HCT116 (cell line): Measurements from ENCODE around the gene SIL1. TPM values are rescaled to one million over a fixed set of nuclear protein-coding genes. Genes with fewer than 3 reads are reported as not detected.

Source experiments
- ATAC-seq: fragments of 200-7000 bp; cut with Tn5 transposase; 2 replicates; pipeline ENCODE4 v1.9.1; 2020; ENCODE audit warnings: mild to moderate bottlenecking, moderate library complexity
- BruUV-seq: library from RNA; stranded (reverse); fragments of 400-500 nt; replicated peaks from 2 replicates; lab custom pipeline; 2021; lab: Mats Ljungman, UMichigan
- CTCF ChIA-PET: fragments of 300-600 bp; sonication (Branson Sonifier 250); formaldehyde crosslinking; loops from one replicate; lab custom pipeline; 2021; ENCODE audit warnings: antibody characterized with exemption; lab: Charles Lee
- POLR2A ChIA-PET: fragments of 300-600, 350-600 bp; sonication (Branson Sonifier 250); formaldehyde crosslinking; loops from one replicate; lab custom pipeline; 2021; ENCODE audit warnings: antibody characterized with exemption; lab: Charles Lee
- RAD21 ChIA-PET, 2 experiments: fragments of 300-600 bp; sonication (Branson Sonifier 250); formaldehyde crosslinking; loops; one replicate each; lab custom pipeline; 2023; ENCODE audit warnings: low total read pairs in 2 of 2; ENCODE audit not compliant: uncharacterized antibody in 2 of 2, unreplicated experiment in 2 of 2, low non-redundant PET in 1 of 2; lab: Charles Lee
- DNase-seq: peaks from one replicate; pipeline ENCODE4 v3.0.0-alpha.2; 2010; ENCODE audit warnings: low read depth, low spot score
- H2AFZ ChIP-seq: fragments of 200-600 bp; shearing (Covaris generic), sonication (generic); 2 replicates; pipeline ENCODE4 v1.6.1; 2017; ENCODE audit warnings: low read depth, mixed run types, mixed read lengths, antibody characterized with exemption, low read length; ENCODE audit not compliant: poor library complexity, severe bottlenecking
- H3K27ac ChIP-seq: 2 replicates; pipeline ENCODE4 v1.5.1; 2012; ENCODE audit warnings: low read depth, low read length
- H3K27me3 ChIP-seq: fragments of 200-600 bp; sonication (generic); 2 replicates; pipeline ENCODE4 v1.6.1; 2016; ENCODE audit warnings: mixed run types, low read length, mixed read lengths; ENCODE audit not compliant: insufficient read depth
- H3K36me3 ChIP-seq, 2 experiments: fragments of 200-500 bp in 1 of 2; fragments of 200-600 bp in 1 of 2; sonication (Bioruptor generic) in 1 of 2; sonication (generic) in 1 of 2; 2 replicates each; pipeline versions ENCODE4 v1.5.1 to v1.6.1; 2014 to 2016; ENCODE audit warnings: low read length in 2 of 2, inconsistent platforms in 1 of 2, mixed read lengths in 1 of 2, mixed run types in 1 of 2; ENCODE audit not compliant: insufficient read depth in 2 of 2, control insufficient read depth in 1 of 2
- H3K4me1 ChIP-seq, 2 experiments: fragments of 200-600 bp in 1 of 2; sonication (generic) in 1 of 2; 2 replicates each; pipeline versions ENCODE4 v1.5.1 to v1.6.1; 2012 to 2017; ENCODE audit warnings: low read length in 2 of 2, inconsistent platforms in 1 of 2, mild to moderate bottlenecking in 1 of 2, mixed read lengths in 1 of 2, mixed run types in 1 of 2, moderate library complexity in 1 of 2; ENCODE audit not compliant: insufficient read depth in 2 of 2, control insufficient read depth in 1 of 2
- H3K4me2 ChIP-seq: fragments of 200-600 bp; sonication (generic); 2 replicates; pipeline ENCODE4 v1.6.1; 2017; ENCODE audit warnings: mixed run types, low read length, mixed read lengths
- H3K4me3 ChIP-seq, 2 experiments: fragments of 200-600 bp in 1 of 2; sonication (generic) in 1 of 2; replicated peaks in 1 of 2; 2 replicates each; pipeline ENCODE4 v1.5.1; 2011 to 2016; ENCODE audit warnings: low read length in 2 of 2, control low read depth in 1 of 2, low read depth in 1 of 2, mild to moderate bottlenecking in 1 of 2, mixed read lengths in 1 of 2, mixed run types in 1 of 2
- H3K79me2 ChIP-seq: fragments of 200-600 bp; sonication (generic); 2 replicates; pipeline ENCODE4 v1.6.1; 2017; ENCODE audit warnings: mild to moderate bottlenecking, mixed run types, low read length, moderate library complexity, mixed read lengths; ENCODE audit not compliant: insufficient read depth
- H3K9ac ChIP-seq: fragments of 200-600 bp; sonication (generic); 2 replicates; pipeline ENCODE4 v1.6.1; 2016; ENCODE audit warnings: low read length, mixed read lengths
- H3K9me2 ChIP-seq: fragments of 200-600 bp; sonication (generic), shearing (Covaris generic); 2 replicates; pipeline ENCODE4 v1.6.1; 2017; ENCODE audit warnings: mixed run types, mild to moderate bottlenecking, moderate library complexity; ENCODE audit not compliant: insufficient read depth
- H3K9me3 ChIP-seq, 2 experiments: fragments of 200-500 bp in 1 of 2; fragments of 200-600 bp in 1 of 2; sonication (Bioruptor generic) in 1 of 2; sonication (generic) in 1 of 2; 2 replicates each; pipeline ENCODE4 v1.6.1; 2014 to 2017; ENCODE audit warnings: low read length in 2 of 2, mixed read lengths in 2 of 2, inconsistent platforms in 1 of 2, low read depth in 1 of 2, mild to moderate bottlenecking in 1 of 2, mixed run types in 1 of 2, moderate library complexity in 1 of 2; ENCODE audit not compliant: control insufficient read depth in 1 of 2, insufficient read depth in 1 of 2
- H4K20me1 ChIP-seq: fragments of 200-600 bp; sonication (generic), shearing (Covaris generic); 2 replicates; pipeline ENCODE4 v1.6.1; 2017; ENCODE audit warnings: mixed run types, mild to moderate bottlenecking, moderate library complexity; ENCODE audit not compliant: insufficient read depth
- CBX3 ChIP-seq: IDR thresholded peaks from 2 replicates; pipeline ENCODE4 v1.6.1; 2012; ENCODE audit warnings: low read depth
- CEBPB ChIP-seq: IDR thresholded peaks from 2 replicates; pipeline ENCODE4 v1.6.1; 2012; ENCODE audit warnings: low read depth
- EGR1 ChIP-seq: IDR thresholded peaks from 2 replicates; pipeline ENCODE4 v1.6.1; 2012; ENCODE audit warnings: low read depth
- EZH2 ChIP-seq: fragments of 200-600 bp; sonication (generic); IDR thresholded peaks from 2 replicates; pipeline ENCODE4 v1.6.1; 2017; ENCODE audit warnings: antibody characterized with exemption, mixed run types
- FOSL1 ChIP-seq: IDR thresholded peaks from 2 replicates; pipeline ENCODE4 v1.6.1; 2012; ENCODE audit warnings: low read depth
- JUND ChIP-seq: IDR thresholded peaks from 2 replicates; pipeline ENCODE4 v1.6.1; 2012
- POLR2A ChIP-seq: IDR thresholded peaks from 2 replicates; pipeline ENCODE4 v1.7.0; 2011; ENCODE audit warnings: borderline replicate concordance; ENCODE audit not compliant: insufficient read depth, insufficient read length; ENCODE audit errors: extremely low read depth
- POLR2AphosphoS5 ChIP-seq: IDR thresholded peaks from 2 replicates; pipeline ENCODE4 v1.6.1; 2011; ENCODE audit warnings: mild to moderate bottlenecking, low read depth, low read length, moderate library complexity
- RAD21 ChIP-seq: IDR thresholded peaks from 2 replicates; pipeline ENCODE4 v1.6.1; 2012; ENCODE audit warnings: low read depth, mild to moderate bottlenecking
- SIN3A ChIP-seq: IDR thresholded peaks from 2 replicates; pipeline ENCODE4 v1.6.1; 2012; ENCODE audit warnings: low read depth
- SP1 ChIP-seq: IDR thresholded peaks from 2 replicates; pipeline ENCODE4 v1.6.1; 2012; ENCODE audit warnings: low read depth
- SRF ChIP-seq: IDR thresholded peaks from 2 replicates; pipeline ENCODE4 v1.6.1; 2012; ENCODE audit warnings: low read depth
- TCF7L2 ChIP-seq: IDR thresholded peaks from 2 replicates; pipeline ENCODE4 v1.7.0; 2011; ENCODE audit warnings: borderline replicate concordance, inconsistent platforms; ENCODE audit not compliant: insufficient read depth, insufficient read length; ENCODE audit errors: extremely low read depth
- YY1 ChIP-seq: IDR thresholded peaks from 2 replicates; pipeline ENCODE4 v1.6.1; 2011; ENCODE audit warnings: low read length, low read depth, moderate library complexity, mild to moderate bottlenecking; ENCODE audit not compliant: insufficient replicate concordance; ENCODE audit errors: extremely low read depth
- ZNF274 ChIP-seq: fragments of 200-500 bp; sonication (Bioruptor generic); IDR thresholded peaks from 2 replicates; pipeline ENCODE4 v1.6.1; 2014; ENCODE audit warnings: mild to moderate bottlenecking, low read depth, low read length, inconsistent platforms
- intact Hi-C: fragments of 100-400 bp; cut with micrococcal nuclease; formaldehyde crosslinking; loops from 2 replicates; pipeline ENCODE4 v1.10.0; 2022
- total RNA-seq: library from RNA; stranded (reverse); gene quantifications from one replicate; pipeline ENCODE4 v1.2.1, GENCODE V29; 2021; ENCODE audit not compliant: unreplicated experiment
- TF ChIP-seq, protein P1 (sequence below), 3 experiments: fragments of 200-600 bp in 1 of 3; sonication (generic) in 1 of 3; IDR thresholded peaks in 2 of 3; conservative IDR thresholded peaks in 1 of 3; 2 replicates each; pipeline ENCODE4 v1.5.1; 2012 to 2017; ENCODE audit warnings: low read depth in 2 of 3, low read length in 2 of 3, antibody characterized with exemption in 1 of 3, borderline replicate concordance in 1 of 3, control low read depth in 1 of 3, mild to moderate bottlenecking in 1 of 3, mixed read lengths in 1 of 3, mixed run types in 1 of 3, moderate library complexity in 1 of 3; ENCODE audit not compliant: insufficient read depth in 1 of 3
- TF ChIP-seq, protein P2 (sequence below): IDR thresholded peaks from 2 replicates; pipeline ENCODE4 v1.6.1; 2012
- TF ChIP-seq, protein P3 (sequence below): IDR thresholded peaks from 2 replicates; pipeline ENCODE4 v1.6.1; 2012
- TF ChIP-seq, protein P4 (sequence below): IDR thresholded peaks from 2 replicates; pipeline ENCODE4 v1.6.1; 2011; ENCODE audit warnings: mild to moderate bottlenecking, low read length, moderate library complexity; ENCODE audit not compliant: insufficient replicate concordance; ENCODE audit errors: extremely low read depth

Gene SIL1
- total RNA-seq, 1 experiment from 2014 or later = 34.0 TPM

DNA sequence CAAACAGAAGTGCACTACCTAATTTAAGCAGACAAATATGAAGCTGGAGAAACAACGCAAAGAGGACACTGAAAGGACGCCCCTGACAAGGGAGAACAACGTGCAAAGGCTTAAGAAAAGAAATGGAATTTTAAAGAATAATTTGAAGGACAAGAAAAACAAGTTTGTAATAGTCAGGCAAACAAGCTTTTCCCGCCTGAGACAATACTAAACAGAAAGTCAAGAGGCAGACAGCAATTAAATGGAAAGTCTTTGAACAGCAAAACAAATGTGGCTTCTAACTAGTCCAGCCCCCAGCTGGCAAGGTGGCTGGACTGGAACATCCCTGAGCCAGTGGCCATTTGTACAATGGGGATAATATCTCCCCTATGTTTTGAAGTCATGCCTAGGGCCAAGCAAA, 63.3 kb downstream of the SIL1 start:
- peaks cover 19 to 20% of the 10 kb centered on the region in 2 experiments for H3K4me1 ChIP-seq
- H3K4me2 ChIP-seq = no peak overlapping the region
- intact Hi-C loops = no loop called here
- H3K79me2 ChIP-seq = no peaks in the 10 kb centered on the region
- ATAC-seq = no peak
- BruUV-seq = no TSS peak
- H3K9me2 ChIP-seq = no peaks in the 10 kb centered on the region
- no peaks in the 10 kb centered on the region for H3K9me3 ChIP-seq
- no peaks in the 10 kb centered on the region for H3K36me3 ChIP-seq
- ChIA-PET CTCF (no interaction called here), RAD21 (no interaction called here), POLR2A (no interaction called here)
- DNase-seq = no peak
- no peak overlapping the region for H2AFZ ChIP-seq
- H3K27me3 ChIP-seq = no peaks in the 10 kb centered on the region
- H3K9ac ChIP-seq = no peak overlapping the region
- no peak for TF ChIP-seq FOSL1
- TF ChIP-seq, protein P1, sequence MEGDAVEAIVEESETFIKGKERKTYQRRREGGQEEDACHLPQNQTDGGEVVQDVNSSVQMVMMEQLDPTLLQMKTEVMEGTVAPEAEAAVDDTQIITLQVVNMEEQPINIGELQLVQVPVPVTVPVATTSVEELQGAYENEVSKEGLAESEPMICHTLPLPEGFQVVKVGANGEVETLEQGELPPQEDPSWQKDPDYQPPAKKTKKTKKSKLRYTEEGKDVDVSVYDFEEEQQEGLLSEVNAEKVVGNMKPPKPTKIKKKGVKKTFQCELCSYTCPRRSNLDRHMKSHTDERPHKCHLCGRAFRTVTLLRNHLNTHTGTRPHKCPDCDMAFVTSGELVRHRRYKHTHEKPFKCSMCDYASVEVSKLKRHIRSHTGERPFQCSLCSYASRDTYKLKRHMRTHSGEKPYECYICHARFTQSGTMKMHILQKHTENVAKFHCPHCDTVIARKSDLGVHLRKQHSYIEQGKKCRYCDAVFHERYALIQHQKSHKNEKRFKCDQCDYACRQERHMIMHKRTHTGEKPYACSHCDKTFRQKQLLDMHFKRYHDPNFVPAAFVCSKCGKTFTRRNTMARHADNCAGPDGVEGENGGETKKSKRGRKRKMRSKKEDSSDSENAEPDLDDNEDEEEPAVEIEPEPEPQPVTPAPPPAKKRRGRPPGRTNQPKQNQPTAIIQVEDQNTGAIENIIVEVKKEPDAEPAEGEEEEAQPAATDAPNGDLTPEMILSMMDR (IDR thresholded peaks at IDR 0.05 in 2 of 3, conservative IDR thresholded peaks at IDR 0.05 in 1 of 3; ENCODE audit: borderline replicate concordance in 1 of 3, insufficient read depth in 1 of 3, low read depth in 2 of 3, low read length in 2 of 3) = no peak
- H4K20me1 ChIP-seq = no peaks in the 10 kb centered on the region
- no peak overlapping the region for H3K27ac ChIP-seq
- H3K4me3 ChIP-seq = no peak overlapping the region

DNA sequence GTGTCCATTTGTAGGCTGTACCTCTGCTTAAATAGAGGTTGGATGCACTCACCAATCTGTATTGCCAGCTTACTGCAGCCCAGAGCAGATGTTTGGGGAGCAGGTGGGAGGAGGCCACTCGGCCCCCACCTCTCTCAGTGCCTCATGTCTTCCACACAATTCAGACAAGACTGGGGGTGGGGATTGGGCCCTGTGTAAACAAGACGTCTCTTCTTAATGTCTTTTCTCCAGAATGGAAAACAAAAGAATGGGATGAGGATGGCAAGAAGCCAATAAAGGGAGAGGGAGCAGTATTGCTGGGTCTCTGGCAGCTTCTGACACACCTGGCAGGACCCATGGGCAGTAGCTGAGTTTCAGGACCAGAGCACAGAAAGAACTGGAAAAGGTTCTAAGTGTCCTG, 64.9 kb downstream of the SIL1 start:
- H3K9me2 ChIP-seq = no peaks in the 10 kb centered on the region
- H4K20me1 ChIP-seq = no peaks in the 10 kb centered on the region
- TF ChIP-seq, protein P2, sequence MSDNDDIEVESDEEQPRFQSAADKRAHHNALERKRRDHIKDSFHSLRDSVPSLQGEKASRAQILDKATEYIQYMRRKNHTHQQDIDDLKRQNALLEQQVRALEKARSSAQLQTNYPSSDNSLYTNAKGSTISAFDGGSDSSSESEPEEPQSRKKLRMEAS = no peak
- TF ChIP-seq SP1 (no peak), SIN3A (no peak), CEBPB (no peak), EGR1 (no peak), FOSL1 (no peak), ZNF274 (no peak), JUND (no peak), POLR2A (no peak), POLR2AphosphoS5 (no peak), SRF (no peak), YY1 (no peak), CBX3 (no peak), RAD21 (no peak), EZH2 (no peak), TCF7L2 (no peak)
- TF ChIP-seq, protein P3, sequence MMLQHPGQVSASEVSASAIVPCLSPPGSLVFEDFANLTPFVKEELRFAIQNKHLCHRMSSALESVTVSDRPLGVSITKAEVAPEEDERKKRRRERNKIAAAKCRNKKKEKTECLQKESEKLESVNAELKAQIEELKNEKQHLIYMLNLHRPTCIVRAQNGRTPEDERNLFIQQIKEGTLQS = no peak
- TF ChIP-seq, protein P4, sequence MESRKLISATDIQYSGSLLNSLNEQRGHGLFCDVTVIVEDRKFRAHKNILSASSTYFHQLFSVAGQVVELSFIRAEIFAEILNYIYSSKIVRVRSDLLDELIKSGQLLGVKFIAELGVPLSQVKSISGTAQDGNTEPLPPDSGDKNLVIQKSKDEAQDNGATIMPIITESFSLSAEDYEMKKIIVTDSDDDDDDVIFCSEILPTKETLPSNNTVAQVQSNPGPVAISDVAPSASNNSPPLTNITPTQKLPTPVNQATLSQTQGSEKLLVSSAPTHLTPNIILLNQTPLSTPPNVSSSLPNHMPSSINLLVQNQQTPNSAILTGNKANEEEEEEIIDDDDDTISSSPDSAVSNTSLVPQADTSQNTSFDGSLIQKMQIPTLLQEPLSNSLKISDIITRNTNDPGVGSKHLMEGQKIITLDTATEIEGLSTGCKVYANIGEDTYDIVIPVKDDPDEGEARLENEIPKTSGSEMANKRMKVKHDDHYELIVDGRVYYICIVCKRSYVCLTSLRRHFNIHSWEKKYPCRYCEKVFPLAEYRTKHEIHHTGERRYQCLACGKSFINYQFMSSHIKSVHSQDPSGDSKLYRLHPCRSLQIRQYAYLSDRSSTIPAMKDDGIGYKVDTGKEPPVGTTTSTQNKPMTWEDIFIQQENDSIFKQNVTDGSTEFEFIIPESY = no peak
- TF ChIP-seq, all 23 proteins: peak for 0
- no peak overlapping the region for H3K4me3 ChIP-seq
- ChIA-PET POLR2A (no interaction called here), CTCF (no interaction called here), RAD21 (no interaction called here)
- BruUV-seq = no TSS peak
- no peaks in the 10 kb centered on the region for H3K27me3 ChIP-seq
- H2AFZ ChIP-seq = no peak overlapping the region
- no peak overlapping the region for H3K27ac ChIP-seq
- no peaks in the 10 kb centered on the region for H3K36me3 ChIP-seq
- no peaks in the 10 kb centered on the region for H3K79me2 ChIP-seq
- H3K9me3 ChIP-seq = no peaks in the 10 kb centered on the region
- H3K9ac ChIP-seq = no peak overlapping the region
- peaks cover 6 to 7% of the 10 kb centered on the region in 2 experiments for H3K4me1 ChIP-seq
- no peak for DNase-seq
- no peak overlapping the region for H3K4me2 ChIP-seq
- intact Hi-C loops = no loop called here
- no peak for ATAC-seq
